ENCODE measurements around the gene CCRL2.

CCRL2 gene

DNA sequence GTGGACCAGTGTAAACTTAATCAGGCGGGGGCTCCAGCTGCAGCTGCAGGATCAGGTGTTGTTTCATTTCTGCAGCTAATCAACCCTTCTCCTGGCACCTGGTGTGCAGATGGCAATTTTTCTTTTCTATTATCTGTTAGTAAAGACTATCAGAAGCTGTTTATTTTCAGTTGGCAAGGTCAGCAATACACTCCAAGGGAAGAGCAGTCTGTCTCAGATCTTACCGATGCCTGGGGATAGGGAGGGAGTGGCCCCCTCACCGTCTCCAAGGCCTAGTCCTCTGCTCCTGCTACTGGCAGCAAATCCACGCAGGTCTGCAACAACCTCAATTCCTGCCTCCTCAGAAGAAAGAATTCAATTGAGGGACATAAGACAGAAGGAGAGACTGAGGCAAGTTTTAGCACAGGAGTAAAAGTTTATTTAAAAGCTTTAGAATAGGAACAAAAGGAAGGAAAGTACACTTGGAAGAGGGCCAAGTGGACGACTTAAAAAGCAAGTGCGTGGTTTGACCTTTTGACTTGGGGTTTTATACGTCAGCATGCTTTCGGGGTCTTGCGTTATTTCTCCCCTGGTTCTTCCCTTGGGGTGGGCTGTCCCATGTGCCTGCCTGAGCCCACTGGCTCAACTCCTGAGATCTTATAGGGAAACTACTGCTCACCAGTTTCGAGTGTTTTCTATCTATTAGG is 9.2 kb downstream of the CCRL2 start:
- H2AFZ ChIP-seq (ENCODE audit: low read length) = peak overlapping the region; percentile 33
- H3K9me2 ChIP-seq (replicated peaks; ENCODE audit: insufficient read depth, low read length) = no peaks in the 10 kb centered on the region
- TF ChIP-seq, protein P1, sequence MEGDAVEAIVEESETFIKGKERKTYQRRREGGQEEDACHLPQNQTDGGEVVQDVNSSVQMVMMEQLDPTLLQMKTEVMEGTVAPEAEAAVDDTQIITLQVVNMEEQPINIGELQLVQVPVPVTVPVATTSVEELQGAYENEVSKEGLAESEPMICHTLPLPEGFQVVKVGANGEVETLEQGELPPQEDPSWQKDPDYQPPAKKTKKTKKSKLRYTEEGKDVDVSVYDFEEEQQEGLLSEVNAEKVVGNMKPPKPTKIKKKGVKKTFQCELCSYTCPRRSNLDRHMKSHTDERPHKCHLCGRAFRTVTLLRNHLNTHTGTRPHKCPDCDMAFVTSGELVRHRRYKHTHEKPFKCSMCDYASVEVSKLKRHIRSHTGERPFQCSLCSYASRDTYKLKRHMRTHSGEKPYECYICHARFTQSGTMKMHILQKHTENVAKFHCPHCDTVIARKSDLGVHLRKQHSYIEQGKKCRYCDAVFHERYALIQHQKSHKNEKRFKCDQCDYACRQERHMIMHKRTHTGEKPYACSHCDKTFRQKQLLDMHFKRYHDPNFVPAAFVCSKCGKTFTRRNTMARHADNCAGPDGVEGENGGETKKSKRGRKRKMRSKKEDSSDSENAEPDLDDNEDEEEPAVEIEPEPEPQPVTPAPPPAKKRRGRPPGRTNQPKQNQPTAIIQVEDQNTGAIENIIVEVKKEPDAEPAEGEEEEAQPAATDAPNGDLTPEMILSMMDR (IDR thresholded peaks at IDR 0.05; ENCODE audit: low read length) = no peak
- TF ChIP-seq EZH2 (optimal IDR thresholded peaks at IDR 0.05; ENCODE audit: low read depth, low read length) = no peak
- no peak for TF ChIP-seq EZH2phosphoT487 (IDR thresholded peaks at IDR 0.05; ENCODE audit: low read length)
- H3K9me3 ChIP-seq (replicated peaks; ENCODE audit: insufficient read depth, low read length) = no peaks in the 10 kb centered on the region
- peak overlapping the region; percentile 38 for H3K4me3 ChIP-seq (ENCODE audit: low read length)
- peaks cover 27% of the 10 kb centered on the region for H3F3A ChIP-seq (ENCODE audit: insufficient read depth, low read length)
- no peaks in the 10 kb centered on the region for H3K79me2 ChIP-seq (ENCODE audit: low read length)
- no peaks in the 10 kb centered on the region for H3K36me3 ChIP-seq (replicated peaks; ENCODE audit: insufficient read depth, low read length)
- H3K9ac ChIP-seq (ENCODE audit: low read length) = peak overlapping the region; percentile 72
- H3K27ac ChIP-seq (ENCODE audit: low read length) = peak overlapping the region; percentile 97
- DNase-seq = peak; percentile 94
- H4K20me1 ChIP-seq (ENCODE audit: insufficient read depth, low read length) = no peaks in the 10 kb centered on the region
- H3K27me3 ChIP-seq (replicated peaks; ENCODE audit: insufficient read depth, low read length) = no peaks in the 10 kb centered on the region
- peaks cover 44% of the 10 kb centered on the region for H3K4me1 ChIP-seq (ENCODE audit: low read length)
- peak overlapping the region; percentile 72 for H3K4me2 ChIP-seq (ENCODE audit: low read depth, low read length)

DNA sequence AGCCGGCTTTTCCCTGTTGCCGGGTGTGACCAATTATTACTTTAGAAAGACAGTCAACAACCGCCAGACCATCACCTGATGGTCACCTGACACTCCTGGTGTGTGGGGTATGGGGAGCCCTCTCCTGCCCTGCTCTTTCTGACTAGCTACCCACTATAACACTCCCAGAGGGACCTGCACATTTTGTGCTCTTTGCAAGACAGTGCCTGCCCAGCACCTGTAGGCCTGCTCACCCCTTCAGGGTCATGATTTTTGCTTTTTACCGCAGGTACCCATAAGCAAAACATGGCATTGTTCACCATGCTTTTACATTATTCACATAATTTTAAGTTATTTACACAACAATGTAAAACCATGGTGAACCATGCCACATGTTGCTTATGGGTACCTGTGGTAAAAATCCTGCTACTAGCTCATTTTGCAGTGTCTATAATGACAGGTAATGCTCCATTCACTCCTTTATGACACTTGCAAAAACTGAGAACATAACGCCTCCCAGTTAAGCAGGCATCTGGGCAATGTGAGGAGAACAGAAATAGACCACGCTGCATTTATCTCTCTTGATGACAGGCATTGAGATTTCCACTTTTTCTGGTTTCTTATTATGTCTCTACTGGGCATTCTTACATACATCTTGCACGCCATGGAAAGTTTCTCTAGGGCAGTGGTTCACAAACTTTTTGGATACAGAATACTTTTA is 9.9 kb downstream of the CCRL2 start:
- Histone ChIP-seq H3K9me2 (replicated peaks; ENCODE audit: insufficient read depth, low read length) (no peaks in the 10 kb centered on the region), H3F3A (ENCODE audit: insufficient read depth, low read length) (peaks cover 27% of the 10 kb centered on the region), H3K27ac (ENCODE audit: low read length) (peak overlapping the region; percentile 97), H3K4me3 (ENCODE audit: low read length) (peak overlapping the region; percentile 38; the same call in 1 of the 2 replicates), H3K79me2 (ENCODE audit: low read length) (no peaks in the 10 kb centered on the region), H3K4me2 (ENCODE audit: low read depth, low read length) (peak overlapping the region; percentile 72), H3K27me3 (replicated peaks; ENCODE audit: insufficient read depth, low read length) (no peaks in the 10 kb centered on the region), H3K4me1 (ENCODE audit: low read length) (peaks cover 44% of the 10 kb centered on the region), H4K20me1 (ENCODE audit: insufficient read depth, low read length) (no peaks in the 10 kb centered on the region), H3K36me3 (replicated peaks; ENCODE audit: insufficient read depth, low read length) (no peaks in the 10 kb centered on the region), H3K9me3 (replicated peaks; ENCODE audit: insufficient read depth, low read length) (no peaks in the 10 kb centered on the region), H3K9ac (ENCODE audit: low read length) (peak overlapping the region; percentile 72), H2AFZ (ENCODE audit: low read length) (peak overlapping the region; percentile 33; the same call in 1 of the 2 replicates)
- peak; percentile 56 for DNase-seq
- TF ChIP-seq EZH2phosphoT487 (IDR thresholded peaks at IDR 0.05; ENCODE audit: low read length) = no peak

DNA sequence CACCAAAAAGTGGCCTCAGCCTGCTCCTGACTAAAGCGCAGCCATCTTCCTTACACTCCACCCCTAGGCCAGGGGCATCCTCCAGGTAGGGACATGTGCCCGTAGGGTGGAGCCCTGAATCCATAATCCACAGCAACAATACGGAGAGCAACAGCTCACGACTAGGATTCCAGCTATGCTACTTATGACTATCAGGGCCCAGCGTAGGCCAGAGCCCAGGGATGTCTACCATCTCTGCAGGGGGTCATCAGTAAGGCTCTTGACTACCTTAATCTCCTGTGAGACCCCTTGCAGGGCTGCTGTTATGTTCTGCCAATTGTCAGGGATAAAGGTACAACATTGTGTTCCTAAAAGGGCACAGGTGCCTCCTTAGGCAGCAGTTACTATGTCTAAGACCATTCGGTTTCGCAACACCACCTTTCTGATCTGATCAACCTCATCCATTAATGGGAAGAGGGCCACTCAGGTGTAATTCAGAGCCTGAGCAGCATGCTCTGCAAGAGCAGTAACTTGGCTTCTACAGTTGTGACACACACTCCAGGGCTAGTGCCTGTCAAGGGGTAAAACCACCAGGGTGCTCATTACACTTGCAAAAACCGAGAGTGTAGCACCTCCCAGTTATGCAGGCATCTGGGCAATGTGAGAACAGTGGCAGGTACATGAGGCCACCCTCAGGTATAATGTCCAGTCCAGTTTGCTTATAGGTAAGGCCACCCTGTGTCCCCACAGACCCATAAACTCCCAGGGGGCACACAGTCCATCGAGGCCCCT is 11.0 kb downstream of the CCRL2 start:
- H3K9ac ChIP-seq (ENCODE audit: low read length) = no peak overlapping the region
- no peak for DNase-seq
- no peaks in the 10 kb centered on the region for H3K9me2 ChIP-seq (replicated peaks; ENCODE audit: insufficient read depth, low read length)
- H3K27me3 ChIP-seq (replicated peaks; ENCODE audit: insufficient read depth, low read length) = no peaks in the 10 kb centered on the region
- no peaks in the 10 kb centered on the region for H3K9me3 ChIP-seq (replicated peaks; ENCODE audit: insufficient read depth, low read length)
- no peak overlapping the region for H3K4me3 ChIP-seq (ENCODE audit: low read length)
- no peak overlapping the region for H3K4me2 ChIP-seq (ENCODE audit: low read depth, low read length)
- no peaks in the 10 kb centered on the region for H3K36me3 ChIP-seq (replicated peaks; ENCODE audit: insufficient read depth, low read length)
- peaks cover 27% of the 10 kb centered on the region for H3F3A ChIP-seq (ENCODE audit: insufficient read depth, low read length)
- TF ChIP-seq EZH2 (optimal IDR thresholded peaks at IDR 0.05; ENCODE audit: low read depth, low read length) (no peak), EZH2phosphoT487 (IDR thresholded peaks at IDR 0.05; ENCODE audit: low read length) (no peak)
- TF ChIP-seq, protein P1 (IDR thresholded peaks at IDR 0.05; ENCODE audit: low read length) = no peak
- H2AFZ ChIP-seq (ENCODE audit: low read length) = no peak overlapping the region
- peaks cover 37% of the 10 kb centered on the region for H3K4me1 ChIP-seq (ENCODE audit: low read length)
- no peaks in the 10 kb centered on the region for H3K79me2 ChIP-seq (ENCODE audit: low read length)
- H3K27ac ChIP-seq (ENCODE audit: low read length) = peak overlapping the region; percentile 97; the same call in 1 of the 2 replicates
- H4K20me1 ChIP-seq (ENCODE audit: insufficient read depth, low read length) = no peaks in the 10 kb centered on the region
